NT2/D1 (cell line): Measurements from ENCODE around the gene FAM47E.

Source experiments
- YY1 ChIP-seq: IDR thresholded peaks from 2 replicates; pipeline ENCODE4 v1.6.1; 2011; ENCODE audit not compliant: insufficient read length, insufficient read depth
- ZNF274 ChIP-seq: IDR thresholded peaks from 2 replicates; pipeline ENCODE4 v1.6.1; 2011; ENCODE audit warnings: mild to moderate bottlenecking, low read depth, low read length

DNA sequence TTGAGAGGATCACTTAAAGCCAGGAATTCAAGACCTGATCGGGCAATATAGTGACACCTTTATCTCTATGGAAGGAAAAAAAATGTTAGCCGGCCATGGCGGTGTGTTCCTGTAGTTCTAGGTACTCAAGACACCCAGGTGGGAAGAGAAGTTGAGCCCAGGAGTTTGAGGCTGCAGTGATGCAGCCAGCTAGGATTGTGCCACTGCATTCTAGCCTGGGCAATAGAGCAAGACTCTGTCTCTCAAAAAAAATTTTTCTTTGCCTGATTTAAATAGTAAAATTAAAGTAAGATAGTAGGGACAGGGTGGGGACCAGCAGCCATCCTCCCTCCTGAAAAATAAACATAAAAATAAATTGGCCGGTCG lies 16.9 kb upstream of the FAM47E start:
- no peak for TF ChIP-seq ZNF274
- no peak for TF ChIP-seq YY1
